Measurements from ENCODE around the gene SKI. TPM values are rescaled to one million over a fixed set of nuclear protein-coding genes. Genes with fewer than 3 reads are reported as not detected.

SKI gene
- total RNA-seq, 1 experiment from 2014 or later = 38.2 TPM

- Mint-ChIP-seq H3K9me3 (ENCODE audit: unreplicated experiment) (no peaks in the 10 kb centered on the region), H3K27ac (ENCODE audit: unreplicated experiment) (no peak overlapping the region), H3K4me1 (ENCODE audit: low read depth, unreplicated experiment) (no peaks in the 10 kb centered on the region), H3K27me3 (ENCODE audit: insufficient read depth, unreplicated experiment) (peaks cover 2% of the 10 kb centered on the region), H3K36me3 (ENCODE audit: insufficient read depth, unreplicated experiment) (no peaks in the 10 kb centered on the region), H3K4me3 (ENCODE audit: unreplicated experiment) (no peak overlapping the region)
- Histone ChIP-seq H3K36me3 (ENCODE audit: control insufficient read depth, insufficient read depth, low read length) (no peaks in the 10 kb centered on the region), H3K4me3 (ENCODE audit: low read depth, low read length) (no peak overlapping the region), H3K4me1 (no peaks in the 10 kb centered on the region), H3K9me3 (no peaks in the 10 kb centered on the region), H3K27me3 (replicated peaks; ENCODE audit: control insufficient read depth, insufficient read depth, low read length) (no peaks in the 10 kb centered on the region)
- intact Hi-C loops (cut with micrococcal nuclease; ENCODE audit: unreplicated experiment) = no loop called here
- no peak for DNase-seq
- ChIA-PET POLR2A (no interaction called here), CTCF (no interaction called here)
- TF ChIP-seq, protein P1, sequence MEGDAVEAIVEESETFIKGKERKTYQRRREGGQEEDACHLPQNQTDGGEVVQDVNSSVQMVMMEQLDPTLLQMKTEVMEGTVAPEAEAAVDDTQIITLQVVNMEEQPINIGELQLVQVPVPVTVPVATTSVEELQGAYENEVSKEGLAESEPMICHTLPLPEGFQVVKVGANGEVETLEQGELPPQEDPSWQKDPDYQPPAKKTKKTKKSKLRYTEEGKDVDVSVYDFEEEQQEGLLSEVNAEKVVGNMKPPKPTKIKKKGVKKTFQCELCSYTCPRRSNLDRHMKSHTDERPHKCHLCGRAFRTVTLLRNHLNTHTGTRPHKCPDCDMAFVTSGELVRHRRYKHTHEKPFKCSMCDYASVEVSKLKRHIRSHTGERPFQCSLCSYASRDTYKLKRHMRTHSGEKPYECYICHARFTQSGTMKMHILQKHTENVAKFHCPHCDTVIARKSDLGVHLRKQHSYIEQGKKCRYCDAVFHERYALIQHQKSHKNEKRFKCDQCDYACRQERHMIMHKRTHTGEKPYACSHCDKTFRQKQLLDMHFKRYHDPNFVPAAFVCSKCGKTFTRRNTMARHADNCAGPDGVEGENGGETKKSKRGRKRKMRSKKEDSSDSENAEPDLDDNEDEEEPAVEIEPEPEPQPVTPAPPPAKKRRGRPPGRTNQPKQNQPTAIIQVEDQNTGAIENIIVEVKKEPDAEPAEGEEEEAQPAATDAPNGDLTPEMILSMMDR (IDR thresholded peaks at IDR 0.05; ENCODE audit: insufficient read depth in 1 of 2, low read depth in 1 of 2, low read length in 1 of 2, severe bottlenecking in 1 of 2, unreplicated experiment in 1 of 2) = no peak
- no TSS peak for BruUV-seq (replicated peaks)
Measured at GRCh38 chr1:2347409-2347785, 119.3 kb downstream of the SKI start.

- TF ChIP-seq, protein P1 (IDR thresholded peaks at IDR 0.05; ENCODE audit: insufficient read depth in 1 of 2, low read depth in 1 of 2, low read length in 1 of 2, severe bottlenecking in 1 of 2, unreplicated experiment in 1 of 2) = no peak
- Mint-ChIP-seq H3K27me3 (ENCODE audit: insufficient read depth, unreplicated experiment) (peaks cover 2% of the 10 kb centered on the region), H3K9me3 (ENCODE audit: unreplicated experiment) (no peaks in the 10 kb centered on the region), H3K4me1 (ENCODE audit: low read depth, unreplicated experiment) (no peaks in the 10 kb centered on the region), H3K4me3 (ENCODE audit: unreplicated experiment) (no peak overlapping the region), H3K36me3 (ENCODE audit: insufficient read depth, unreplicated experiment) (no peaks in the 10 kb centered on the region), H3K27ac (ENCODE audit: unreplicated experiment) (no peak overlapping the region)
- intact Hi-C loops (cut with micrococcal nuclease; ENCODE audit: unreplicated experiment) = no loop called here
- Histone ChIP-seq H3K27me3 (replicated peaks; ENCODE audit: control insufficient read depth, insufficient read depth, low read length) (no peaks in the 10 kb centered on the region), H3K36me3 (ENCODE audit: control insufficient read depth, insufficient read depth, low read length) (no peaks in the 10 kb centered on the region), H3K9me3 (no peaks in the 10 kb centered on the region), H3K4me3 (ENCODE audit: low read depth, low read length) (no peak overlapping the region), H3K4me1 (no peaks in the 10 kb centered on the region)
- no peak for DNase-seq
- ChIA-PET POLR2A (no interaction called here), CTCF (no interaction called here)
- no TSS peak for BruUV-seq (replicated peaks)
Measured at GRCh38 chr1:2347896-2348295, 119.8 kb downstream of the SKI start.

GRCh38 chr1:2348346-2349325, 120.5 kb downstream of the SKI start:
- Mint-ChIP-seq H3K27me3 (ENCODE audit: insufficient read depth, unreplicated experiment) (peaks cover 2% of the 10 kb centered on the region), H3K4me3 (ENCODE audit: unreplicated experiment) (no peak overlapping the region), H3K27ac (ENCODE audit: unreplicated experiment) (no peak overlapping the region), H3K4me1 (ENCODE audit: low read depth, unreplicated experiment) (no peaks in the 10 kb centered on the region), H3K36me3 (ENCODE audit: insufficient read depth, unreplicated experiment) (no peaks in the 10 kb centered on the region), H3K9me3 (ENCODE audit: unreplicated experiment) (no peaks in the 10 kb centered on the region)
- POLR2A ChIA-PET = no interaction called here
- no peaks in the 10 kb centered on the region for H3K36me3 ChIP-seq (ENCODE audit: control insufficient read depth, insufficient read depth, low read length)
- DNase-seq = no peak
- no peaks in the 10 kb centered on the region for H3K4me1 ChIP-seq
- H3K4me3 ChIP-seq (ENCODE audit: low read depth, low read length) = no peak overlapping the region
- H3K9me3 ChIP-seq = no peaks in the 10 kb centered on the region
- no peaks in the 10 kb centered on the region for H3K27me3 ChIP-seq (replicated peaks; ENCODE audit: control insufficient read depth, insufficient read depth, low read length)
- CTCF ChIA-PET = no interaction called here
- no TSS peak for BruUV-seq (replicated peaks)
- TF ChIP-seq, protein P1 (IDR thresholded peaks at IDR 0.05; ENCODE audit: insufficient read depth in 1 of 2, low read depth in 1 of 2, low read length in 1 of 2, severe bottlenecking in 1 of 2, unreplicated experiment in 1 of 2) = no peak
- intact Hi-C loops (cut with micrococcal nuclease; ENCODE audit: unreplicated experiment) = no loop called here
